Measurements from ENCODE around the gene THOC2. TPM values are rescaled to one million over a fixed set of nuclear protein-coding genes. Genes with fewer than 3 reads are reported as not detected.
"Not testable (repeated sequence)": the region's sequence is repeated elsewhere in the genome, so short reads cannot be mapped to it uniquely, and the experiment has no call there.

The THOC2 gene
- total RNA-seq, 3 donors from 2014 or later (not counting 1 experiment from before 2014, with no cell fraction given): 86.9 to 114 (median 90.3) TPM

- Mint-ChIP-seq H3K4me1 (peaks cover 24 to 26% of the 10 kb centered on the region in 2 donors), H3K27me3 (ENCODE audit: low read depth in 2 of 2) (no peaks in the 10 kb centered on the region), H3K4me3 (no peak overlapping the region), H3K27ac (peak overlapping the region in 1 of 2 donors; percentile 35), H3K36me3 (no peaks in the 10 kb centered on the region), H3K9me3 (no peaks in the 10 kb centered on the region)
- TF ChIP-seq, protein P1, sequence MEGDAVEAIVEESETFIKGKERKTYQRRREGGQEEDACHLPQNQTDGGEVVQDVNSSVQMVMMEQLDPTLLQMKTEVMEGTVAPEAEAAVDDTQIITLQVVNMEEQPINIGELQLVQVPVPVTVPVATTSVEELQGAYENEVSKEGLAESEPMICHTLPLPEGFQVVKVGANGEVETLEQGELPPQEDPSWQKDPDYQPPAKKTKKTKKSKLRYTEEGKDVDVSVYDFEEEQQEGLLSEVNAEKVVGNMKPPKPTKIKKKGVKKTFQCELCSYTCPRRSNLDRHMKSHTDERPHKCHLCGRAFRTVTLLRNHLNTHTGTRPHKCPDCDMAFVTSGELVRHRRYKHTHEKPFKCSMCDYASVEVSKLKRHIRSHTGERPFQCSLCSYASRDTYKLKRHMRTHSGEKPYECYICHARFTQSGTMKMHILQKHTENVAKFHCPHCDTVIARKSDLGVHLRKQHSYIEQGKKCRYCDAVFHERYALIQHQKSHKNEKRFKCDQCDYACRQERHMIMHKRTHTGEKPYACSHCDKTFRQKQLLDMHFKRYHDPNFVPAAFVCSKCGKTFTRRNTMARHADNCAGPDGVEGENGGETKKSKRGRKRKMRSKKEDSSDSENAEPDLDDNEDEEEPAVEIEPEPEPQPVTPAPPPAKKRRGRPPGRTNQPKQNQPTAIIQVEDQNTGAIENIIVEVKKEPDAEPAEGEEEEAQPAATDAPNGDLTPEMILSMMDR (IDR thresholded peaks at IDR 0.05): no peak
- no peaks in the 10 kb centered on the region for H3K36me3 ChIP-seq (ENCODE audit: control insufficient read depth, insufficient read depth, low read length)
- no peak overlapping the region for H3K27ac ChIP-seq (ENCODE audit: low read length)
- no peak overlapping the region for H3K4me3 ChIP-seq (ENCODE audit: low read length)
- DNase-seq: no peak
- no peaks in the 10 kb centered on the region for H3K4me1 ChIP-seq (ENCODE audit: control insufficient read depth, insufficient read depth, low read length)
- no peaks in the 10 kb centered on the region for H3K9me3 ChIP-seq (ENCODE audit: control insufficient read depth, insufficient read depth, low read length)
- no peaks in the 10 kb centered on the region for H3K27me3 ChIP-seq (ENCODE audit: control insufficient read depth, insufficient read depth, low read length)
- WGBS (ENCODE audit: insufficient coverage): 100% methylated on average over 1 of the region's 2 CpGs
- intact Hi-C loops (cut with micrococcal nuclease): no loop called here
- no peak for ATAC-seq
Measured at GRCh38 chrX:123720486-123720885, 12.4 kb downstream of the THOC2 start.

DNA sequence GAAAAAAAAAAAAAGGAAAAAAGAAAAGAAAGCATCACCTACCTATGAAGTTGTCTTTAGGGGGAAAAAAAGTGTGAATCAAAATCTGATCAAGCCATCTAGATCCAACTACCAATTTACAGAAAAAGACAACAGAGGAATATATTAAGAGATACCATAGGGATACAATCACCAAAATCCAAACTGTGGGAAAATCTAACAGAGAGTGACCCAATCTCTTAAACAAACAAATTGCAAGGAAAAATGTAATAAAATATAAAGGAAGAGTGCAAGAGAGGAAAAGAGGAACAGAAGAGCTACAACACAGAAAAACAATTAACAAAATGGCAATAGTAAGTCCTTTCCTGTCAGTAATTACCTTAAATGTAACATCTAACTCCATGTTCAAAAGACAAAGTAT lies 19.0 kb downstream of the THOC2 start:
- H3K27me3 Mint-ChIP-seq (ENCODE audit: low read depth in 2 of 2): no peaks in the 10 kb centered on the region
- no peak overlapping the region for H3K4me3 ChIP-seq (ENCODE audit: low read length)
- H3K36me3 Mint-ChIP-seq: no peaks in the 10 kb centered on the region
- ATAC-seq (no peak), DNase-seq (no peak)
- no peaks in the 10 kb centered on the region for H3K27me3 ChIP-seq (ENCODE audit: control insufficient read depth, insufficient read depth, low read length)
- H3K4me1 Mint-ChIP-seq: peaks cover 18 to 27% of the 10 kb centered on the region in 2 donors
- no peaks in the 10 kb centered on the region for H3K9me3 ChIP-seq (ENCODE audit: control insufficient read depth, insufficient read depth, low read length)
- H3K9me3 Mint-ChIP-seq: no peaks in the 10 kb centered on the region
- TF ChIP-seq, protein P1 (IDR thresholded peaks at IDR 0.05): no peak
- no peak overlapping the region for H3K4me3 Mint-ChIP-seq
- no peaks in the 10 kb centered on the region for H3K4me1 ChIP-seq (ENCODE audit: control insufficient read depth, insufficient read depth, low read length)
- intact Hi-C loops (cut with micrococcal nuclease): no loop called here
- H3K27ac ChIP-seq (ENCODE audit: low read length): no peak overlapping the region
- no peaks in the 10 kb centered on the region for H3K36me3 ChIP-seq (ENCODE audit: control insufficient read depth, insufficient read depth, low read length)
- H3K27ac Mint-ChIP-seq: no peak overlapping the region

- peaks cover 18 to 27% of the 10 kb centered on the region in 2 donors for H3K4me1 Mint-ChIP-seq
- TF ChIP-seq, protein P1 (IDR thresholded peaks at IDR 0.05): no peak
- no peaks in the 10 kb centered on the region for H3K9me3 Mint-ChIP-seq
- Histone ChIP-seq H3K4me1 (ENCODE audit: control insufficient read depth, insufficient read depth, low read length) (no peaks in the 10 kb centered on the region), H3K9me3 (ENCODE audit: control insufficient read depth, insufficient read depth, low read length) (no peaks in the 10 kb centered on the region), H3K36me3 (ENCODE audit: control insufficient read depth, insufficient read depth, low read length) (no peaks in the 10 kb centered on the region), H3K27me3 (ENCODE audit: control insufficient read depth, insufficient read depth, low read length) (no peaks in the 10 kb centered on the region), H3K27ac (ENCODE audit: low read length) (no peak overlapping the region), H3K4me3 (ENCODE audit: low read length) (no peak overlapping the region)
- intact Hi-C loops (cut with micrococcal nuclease): no loop called here
- H3K27ac Mint-ChIP-seq: no peak overlapping the region
- no peaks in the 10 kb centered on the region for H3K36me3 Mint-ChIP-seq
- H3K27me3 Mint-ChIP-seq (ENCODE audit: low read depth in 2 of 2): no peaks in the 10 kb centered on the region
- ATAC-seq (no peak), DNase-seq (no peak)
- no peak overlapping the region for H3K4me3 Mint-ChIP-seq
- WGBS (ENCODE audit: insufficient coverage): 75% methylated on average over 2 of the region's 4 CpGs
Measured at GRCh38 chrX:123713434-123713833, 19.4 kb downstream of the THOC2 start.

DNA sequence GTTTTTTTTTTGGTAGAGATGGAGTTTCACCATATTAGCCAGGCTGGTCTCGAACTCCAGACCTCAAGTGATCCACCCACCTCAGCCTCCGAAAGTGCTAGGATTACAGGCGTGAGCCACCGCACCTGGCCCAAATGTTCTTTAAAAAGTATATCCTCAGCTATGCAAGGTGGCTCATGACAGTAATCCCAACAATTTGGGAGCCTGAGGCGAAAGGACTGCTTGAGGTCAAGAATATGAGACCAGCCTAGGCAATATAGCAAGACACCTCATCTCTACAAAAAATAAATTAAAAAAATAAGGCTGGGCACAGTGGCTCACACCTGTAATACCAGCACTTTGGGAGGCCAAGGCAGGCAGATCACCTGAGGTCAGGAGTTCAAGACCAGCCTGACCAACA lies 21.7 kb downstream of the THOC2 start:
- H3K4me3 ChIP-seq (ENCODE audit: low read length); H3K4me1 ChIP-seq (ENCODE audit: control insufficient read depth, insufficient read depth, low read length); H3K36me3 ChIP-seq (ENCODE audit: control insufficient read depth, insufficient read depth, low read length); H3K36me3 Mint-ChIP-seq; H3K4me3 Mint-ChIP-seq; H3K9me3 Mint-ChIP-seq; DNase-seq; H3K9me3 ChIP-seq (ENCODE audit: control insufficient read depth, insufficient read depth, low read length); H3K27me3 ChIP-seq (ENCODE audit: control insufficient read depth, insufficient read depth, low read length); H3K27me3 Mint-ChIP-seq (ENCODE audit: low read depth in 2 of 2); ATAC-seq; H3K27ac Mint-ChIP-seq; intact Hi-C loops (cut with micrococcal nuclease); H3K27ac ChIP-seq (ENCODE audit: low read length): not testable (repeated sequence)
- WGBS (ENCODE audit: insufficient coverage): 100% methylated on average over 5 of the region's 5 CpGs
- peaks cover 17 to 27% of the 10 kb centered on the region in 2 donors for H3K4me1 Mint-ChIP-seq
